Embryonic facial prominence (tissue), 1 donor: Measurements from ENCODE around the gene IL1RAPL1.
"Not testable (repeated sequence)": the region's sequence is repeated elsewhere in the genome, so short reads cannot be mapped to it uniquely, and the experiment has no call there.

Experiments
- DNase-seq: peaks from one replicate; pipeline ENCODE4 v3.0.0-alpha.2; 2016; ENCODE audit errors: extremely low spot score

The IL1RAPL1 gene

DNA sequence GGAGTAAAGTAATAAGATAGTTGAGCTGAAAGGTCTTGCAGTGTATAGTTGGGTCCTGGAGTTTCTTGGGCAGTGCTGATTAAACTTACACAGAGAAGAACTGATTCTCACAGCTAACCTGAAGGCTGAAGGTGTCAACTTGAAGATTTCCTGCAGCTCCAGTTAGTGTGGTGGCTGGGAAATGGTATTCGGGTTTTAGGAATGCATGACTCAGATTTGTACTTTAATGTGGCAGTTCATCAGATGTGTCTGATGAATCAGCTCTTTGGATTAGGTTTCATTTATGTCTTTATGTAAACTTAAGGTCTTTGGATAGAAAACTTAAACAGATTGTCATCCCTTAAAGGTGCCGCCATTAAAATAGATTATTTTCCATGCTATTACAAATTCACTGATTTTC is 200.0 kb downstream of the IL1RAPL1 start:
- no peak for DNase-seq

DNA sequence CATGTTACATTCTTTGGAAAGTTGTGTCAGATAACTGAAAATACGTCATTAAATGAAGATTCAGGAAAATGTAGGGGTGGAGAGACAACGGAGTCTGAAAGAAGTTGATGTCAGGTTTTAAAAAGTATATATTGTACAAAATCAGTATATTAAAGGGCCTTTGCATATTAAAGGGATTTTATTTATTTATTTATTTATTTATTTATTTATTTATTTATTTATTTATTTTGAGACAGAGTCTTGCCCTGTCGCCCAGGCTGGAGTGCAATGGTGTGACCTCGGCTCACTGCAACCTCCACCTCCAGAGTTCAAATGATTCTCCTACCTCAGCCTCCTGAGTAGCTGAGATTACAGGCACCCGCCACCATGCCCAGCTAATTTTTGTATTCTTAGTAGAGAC is 213.4 kb downstream of the IL1RAPL1 start:
- not testable (repeated sequence) for DNase-seq

DNA sequence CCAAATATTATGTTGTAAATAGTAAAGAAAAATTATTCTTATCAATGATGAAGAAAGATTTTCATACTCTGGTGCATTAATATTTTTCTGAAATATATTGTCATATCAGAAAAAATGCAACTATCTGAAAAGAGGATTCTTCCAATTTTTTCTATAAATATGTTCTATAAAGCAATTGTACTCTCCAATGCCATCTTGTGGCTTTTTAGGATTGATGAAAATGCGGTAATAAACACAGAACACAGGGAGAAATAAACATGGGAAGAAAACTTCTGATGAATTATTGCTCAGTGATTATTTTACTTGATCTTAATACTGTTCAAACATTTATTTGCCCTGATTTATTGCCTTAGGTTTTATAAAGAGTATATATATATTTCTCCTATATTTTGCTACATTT is 215.4 kb downstream of the IL1RAPL1 start:
- no peak for DNase-seq

DNA sequence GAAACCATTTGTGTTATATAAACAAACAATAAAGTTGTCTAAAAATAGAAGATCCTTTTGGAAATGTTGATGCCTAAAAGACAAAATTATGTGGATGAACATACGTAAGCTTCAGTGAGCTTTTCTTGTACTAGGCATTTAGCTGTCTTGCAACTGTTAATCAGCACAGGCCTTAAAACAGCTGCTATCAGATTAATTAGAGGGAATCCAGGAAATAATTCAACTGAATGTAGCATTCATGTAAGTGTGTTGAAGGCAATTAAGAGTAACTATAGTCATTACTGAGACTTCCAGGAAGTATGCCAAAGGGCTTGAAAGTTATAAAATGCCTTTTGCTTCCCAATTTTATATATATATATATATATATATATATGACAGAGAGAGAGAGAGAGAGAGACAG is 248.7 kb downstream of the IL1RAPL1 start:
- DNase-seq, result no peak

DNA sequence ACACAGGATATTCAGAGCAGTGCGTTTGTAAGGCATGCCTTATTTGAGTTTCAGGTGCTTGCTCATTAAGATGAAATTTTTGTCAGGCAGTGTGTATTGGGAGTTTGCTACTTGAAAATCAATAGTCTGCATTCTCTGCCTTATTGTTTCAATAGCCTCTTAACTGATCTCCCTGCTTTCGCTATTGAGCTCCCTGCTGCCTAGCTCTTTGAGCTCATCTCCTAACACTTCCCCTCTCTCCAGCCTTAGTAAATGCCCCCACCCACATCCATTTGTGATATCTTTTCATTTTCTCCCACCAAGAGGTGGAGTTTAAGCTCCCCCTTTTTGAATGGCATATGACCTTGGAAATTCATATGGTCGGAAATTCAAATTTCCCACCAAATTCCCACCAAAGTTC is 256.6 kb downstream of the IL1RAPL1 start:
- DNase-seq, result no peak

DNA sequence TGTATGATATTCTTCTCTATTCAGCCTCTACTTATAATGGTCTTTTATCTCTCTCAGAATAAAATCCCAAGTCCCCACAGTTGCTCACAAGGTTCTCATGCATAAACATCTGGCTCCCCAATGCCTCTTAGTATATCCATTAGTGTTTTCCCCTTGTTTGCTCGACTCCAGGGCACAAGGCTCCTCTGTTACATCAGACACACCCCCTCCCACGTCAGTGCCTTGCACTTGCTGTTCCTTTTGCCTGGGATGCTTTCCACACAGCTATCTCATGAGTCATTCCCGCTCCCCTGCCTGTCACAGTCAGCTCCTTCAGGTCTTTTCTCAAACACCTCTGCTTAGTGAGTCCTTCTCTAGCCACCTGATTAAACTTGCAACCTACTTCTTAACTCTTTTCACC is 260.2 kb downstream of the IL1RAPL1 start:
- no peak for DNase-seq

DNA sequence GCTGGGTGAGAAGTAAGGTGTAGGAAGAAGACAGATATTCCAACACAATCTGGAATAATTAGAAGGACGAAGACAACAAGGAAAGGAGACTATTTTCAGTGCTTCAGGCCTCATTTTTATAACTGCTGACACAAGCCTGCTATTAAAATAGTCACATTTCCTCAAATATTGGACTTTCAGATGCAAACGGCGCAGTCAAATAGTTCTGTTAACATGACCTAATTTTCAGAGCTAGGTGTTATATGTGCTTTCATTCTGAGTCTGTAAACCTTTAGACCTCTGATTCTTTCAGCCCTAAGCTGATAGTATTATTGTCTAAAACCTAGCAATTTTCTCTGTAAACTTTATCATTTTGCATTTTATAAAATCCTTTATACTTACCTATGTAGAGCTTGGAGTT is 261.5 kb downstream of the IL1RAPL1 start:
- no peak for DNase-seq

DNA sequence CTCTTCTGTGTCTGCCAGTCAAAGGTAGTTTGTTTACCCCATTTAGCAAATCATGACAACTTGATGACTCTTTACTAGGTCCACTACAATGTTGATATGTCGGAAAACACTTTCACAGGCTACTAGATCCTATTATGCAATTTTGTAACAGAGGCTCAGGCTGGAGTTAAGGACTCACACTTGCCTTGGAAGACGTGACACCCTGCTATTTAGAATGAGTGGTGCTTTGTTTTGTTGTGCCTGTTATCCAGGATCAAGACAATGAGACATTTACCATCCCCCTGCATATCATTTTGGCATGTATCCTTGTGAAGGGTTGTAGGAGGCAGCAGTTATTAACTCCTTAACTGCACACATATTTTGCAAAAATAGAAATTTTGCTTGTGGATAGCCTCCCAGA is 263.7 kb downstream of the IL1RAPL1 start:
- no peak for DNase-seq

DNA sequence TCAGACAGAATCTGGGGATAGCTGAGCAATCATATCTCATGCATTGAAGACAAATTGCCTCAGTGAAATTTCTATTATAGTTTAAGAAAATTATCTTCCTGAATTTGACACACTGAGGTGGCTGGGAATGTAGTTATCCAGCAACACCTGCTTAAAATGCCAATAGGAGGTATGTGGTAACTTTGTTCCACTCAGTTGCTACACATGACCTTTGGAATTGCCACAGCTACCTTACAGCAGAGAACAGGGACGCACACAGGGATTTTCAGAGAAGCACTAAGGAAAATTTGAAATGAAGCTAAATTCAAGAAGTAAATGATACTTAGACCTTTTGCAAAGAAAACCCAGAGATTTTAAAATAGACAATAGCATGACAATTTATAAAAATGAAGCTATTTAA is 264.6 kb downstream of the IL1RAPL1 start:
- DNase-seq, result no peak

DNA sequence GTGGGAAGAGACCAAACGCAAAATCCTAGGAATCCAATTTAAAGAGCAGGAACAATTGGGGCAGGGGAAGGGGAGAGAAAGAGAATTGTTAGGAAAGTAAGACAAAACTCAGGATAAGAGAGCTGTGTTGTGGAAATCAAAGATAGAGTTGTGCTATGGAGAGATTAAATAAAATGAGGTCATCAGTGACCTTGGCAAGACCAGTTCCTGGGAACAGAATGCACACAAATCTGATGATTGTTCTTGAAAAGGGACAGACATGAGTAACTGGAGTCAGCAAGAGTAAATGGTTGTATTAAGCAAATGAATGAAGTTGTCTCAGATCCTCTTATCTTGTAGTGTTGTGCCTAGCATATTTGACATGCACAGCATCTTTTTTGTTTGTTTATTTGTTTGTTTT is 267.4 kb downstream of the IL1RAPL1 start:
- DNase-seq, result no peak

DNA sequence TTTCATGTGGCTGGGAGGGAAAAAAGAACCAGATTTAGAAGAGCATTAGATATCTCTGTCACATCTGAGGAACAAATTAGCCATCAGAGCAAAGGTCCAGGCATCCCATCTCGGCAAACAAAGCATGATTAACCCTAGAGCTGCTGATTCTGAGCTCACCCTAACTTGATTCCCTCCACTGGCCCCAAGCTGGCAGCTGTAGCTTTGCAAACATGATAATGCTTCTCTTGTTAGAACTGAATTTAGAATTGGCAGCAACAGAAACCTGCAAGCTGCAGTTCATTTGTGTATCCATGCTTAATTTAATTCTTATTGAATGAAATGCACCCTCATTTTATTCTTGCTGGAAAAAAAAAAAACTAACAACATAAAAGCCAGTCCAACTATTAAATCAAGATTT is 289.2 kb downstream of the IL1RAPL1 start:
- DNase-seq, result no peak

DNA sequence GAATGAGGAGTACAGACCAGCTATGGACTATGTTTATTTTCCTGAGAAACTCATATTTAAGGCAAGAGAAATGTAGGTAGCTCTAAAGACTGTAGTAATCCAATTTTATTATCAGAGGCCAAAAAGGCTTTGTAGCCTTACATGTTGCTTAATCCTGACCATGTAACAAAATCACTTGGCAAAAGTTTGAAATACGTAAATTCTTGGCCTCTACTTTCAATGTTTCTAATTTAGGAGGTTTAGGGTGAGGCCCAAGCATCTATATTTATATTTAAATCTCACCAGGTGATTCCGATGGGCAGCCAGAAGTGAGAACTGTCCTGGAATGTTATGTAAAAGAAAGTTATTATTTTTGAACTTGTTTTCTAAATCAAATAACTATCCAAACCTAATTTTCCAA is 289.7 kb downstream of the IL1RAPL1 start:
- DNase-seq, result no peak

DNA sequence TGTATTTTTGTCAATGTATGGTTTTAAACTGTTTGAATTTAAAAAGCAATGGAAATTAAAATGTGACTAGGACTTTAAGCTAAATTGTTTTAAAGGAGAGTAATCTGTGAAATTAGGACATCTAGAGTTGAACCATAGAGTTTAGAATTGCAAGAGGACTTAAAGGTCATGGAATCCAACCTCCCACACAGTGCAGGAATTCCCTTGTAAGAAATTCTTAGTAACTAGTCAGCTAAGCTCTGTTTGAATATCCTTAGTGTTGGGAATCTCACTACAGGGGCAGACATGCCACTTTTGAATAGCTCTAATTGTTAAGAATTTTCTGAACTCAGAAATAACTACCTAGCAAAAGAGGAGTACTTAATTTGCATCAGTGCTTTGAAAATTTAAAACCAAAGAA is 292.9 kb downstream of the IL1RAPL1 start:
- DNase-seq, result no peak

DNA sequence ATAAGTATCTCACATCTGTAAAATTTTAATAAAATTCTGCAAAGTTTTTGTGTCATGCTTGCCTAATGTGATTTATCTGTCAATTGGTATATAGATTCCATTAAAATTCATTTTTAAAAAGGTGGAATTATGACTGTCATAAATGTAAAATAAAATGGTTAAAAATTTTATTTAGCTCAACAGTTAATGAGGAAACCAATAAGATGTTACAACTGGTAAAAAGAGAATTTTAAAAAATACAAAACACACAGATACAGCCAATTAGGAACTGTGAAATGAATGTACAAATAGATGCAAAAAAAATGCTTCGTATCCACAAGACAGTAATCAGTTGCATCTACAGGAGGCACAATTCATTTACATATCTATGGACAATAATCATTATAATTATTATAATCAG is 297.6 kb downstream of the IL1RAPL1 start:
- DNase-seq, result no peak

DNA sequence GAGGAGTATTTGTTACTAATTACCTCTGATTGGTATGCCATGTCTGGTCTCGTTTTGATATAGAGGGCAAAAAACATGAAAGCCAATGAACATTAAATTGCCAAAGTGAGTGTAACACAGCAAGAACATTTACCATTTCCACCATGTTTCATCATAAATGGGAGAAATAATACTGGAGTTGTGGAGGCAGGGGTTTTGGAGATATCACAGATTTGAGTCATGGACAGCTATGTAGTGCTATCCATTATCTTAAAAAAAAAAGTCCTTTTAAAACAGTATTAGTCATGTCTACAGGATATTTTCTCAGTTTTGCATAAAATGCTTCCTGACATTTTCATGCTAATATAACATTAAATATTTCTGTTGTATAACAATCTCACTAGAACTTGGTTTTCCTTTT is 301.2 kb downstream of the IL1RAPL1 start:
- no peak for DNase-seq

DNA sequence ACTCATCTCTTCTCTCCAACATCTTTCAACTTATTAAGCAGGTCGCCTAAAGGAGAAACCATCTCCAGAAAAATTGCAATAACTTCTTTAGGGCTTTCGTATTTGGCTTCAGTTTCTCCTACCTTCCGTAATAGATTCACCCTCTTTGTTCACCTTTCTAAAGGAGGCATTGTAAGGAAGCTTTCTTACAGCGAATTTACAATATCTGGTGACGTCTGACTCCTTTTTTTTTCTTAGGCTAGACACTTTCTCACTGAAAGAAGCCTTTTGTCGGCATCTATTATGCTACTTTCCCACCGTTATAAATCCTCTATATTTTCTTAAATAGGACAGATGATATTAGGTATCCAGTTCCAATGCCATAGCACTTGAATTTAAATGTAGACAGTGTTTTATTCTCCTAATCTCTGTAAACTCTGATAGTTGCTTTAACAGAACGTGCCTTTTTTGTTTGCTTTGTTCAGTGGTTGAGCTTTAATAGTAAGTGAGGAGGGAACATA is 302.4 kb downstream of the IL1RAPL1 start:
- no peak for DNase-seq

DNA sequence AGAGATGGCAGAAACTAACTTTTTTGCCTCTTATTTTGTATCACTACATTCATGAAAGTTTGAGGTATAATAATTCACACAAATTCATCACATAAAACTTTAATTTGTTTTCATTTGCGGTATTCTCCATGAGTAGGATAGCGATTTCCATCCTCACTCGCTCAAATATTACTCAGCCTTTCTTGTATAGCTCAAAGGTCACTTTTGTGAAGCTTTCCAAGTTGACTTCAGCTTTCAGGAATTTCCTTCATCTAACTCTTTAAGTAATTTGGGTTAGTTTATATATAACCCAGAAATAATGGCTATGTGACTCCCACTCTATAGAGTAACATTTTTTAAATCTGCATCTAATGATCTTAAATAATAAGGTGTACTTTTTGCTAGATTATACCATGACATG is 314.4 kb downstream of the IL1RAPL1 start:
- DNase-seq, result no peak

DNA sequence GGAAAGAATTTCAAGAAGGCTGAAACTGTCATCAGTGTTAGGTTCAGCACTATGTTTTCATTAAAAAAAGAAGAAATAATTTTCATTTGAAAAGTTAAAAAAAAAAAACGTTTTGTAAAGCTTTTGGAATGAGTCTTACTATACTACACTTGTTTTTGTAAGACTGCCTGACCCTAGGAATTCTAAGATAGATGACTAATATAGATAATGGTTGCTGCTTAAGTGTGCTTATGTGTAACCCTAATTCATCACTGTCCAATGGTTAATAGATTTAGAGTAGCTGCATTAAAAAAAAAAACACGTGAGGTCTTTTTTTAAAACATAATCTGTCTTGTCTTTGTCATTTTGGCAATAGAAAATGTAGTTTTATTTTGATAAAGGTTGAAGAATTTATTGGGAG is 323.2 kb downstream of the IL1RAPL1 start:
- DNase-seq, result no peak

DNA sequence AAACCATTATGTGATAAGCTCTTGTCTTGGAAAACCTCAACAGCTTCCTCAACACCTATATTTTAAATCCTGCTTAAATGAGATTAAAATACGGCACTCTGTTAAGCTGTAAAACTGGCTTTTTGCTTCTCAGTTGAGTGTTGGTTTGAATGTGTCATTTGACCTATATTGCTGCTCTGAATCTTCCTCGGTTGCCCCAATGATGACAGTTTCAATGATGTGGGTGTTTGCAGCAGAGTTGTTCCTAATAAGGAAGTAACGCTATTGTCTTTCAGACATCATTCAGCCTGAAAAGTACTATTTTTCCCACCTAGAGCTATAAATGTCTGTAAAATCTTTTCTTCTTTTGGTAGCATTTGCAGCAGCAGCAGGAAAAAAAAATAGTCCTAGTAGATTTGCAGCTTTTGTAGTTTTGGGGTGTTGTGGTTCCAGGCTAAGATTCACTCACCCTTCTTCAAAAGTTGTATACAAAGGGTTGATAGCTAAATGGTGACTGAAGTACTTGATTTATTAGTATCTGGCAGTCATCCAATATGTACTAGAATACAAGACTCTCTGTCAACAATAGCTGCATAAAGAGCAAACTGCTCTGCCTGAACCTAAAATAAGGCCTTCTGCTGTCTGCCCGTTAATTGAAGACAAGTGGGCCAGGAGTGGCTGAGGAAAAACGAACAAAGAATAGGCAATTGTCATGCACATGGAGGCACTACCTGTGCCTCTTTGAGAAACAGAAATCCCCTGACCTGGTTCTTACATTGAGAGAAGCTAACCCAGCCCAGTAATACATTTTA is 333.1 kb downstream of the IL1RAPL1 start:
- no peak for DNase-seq

DNA sequence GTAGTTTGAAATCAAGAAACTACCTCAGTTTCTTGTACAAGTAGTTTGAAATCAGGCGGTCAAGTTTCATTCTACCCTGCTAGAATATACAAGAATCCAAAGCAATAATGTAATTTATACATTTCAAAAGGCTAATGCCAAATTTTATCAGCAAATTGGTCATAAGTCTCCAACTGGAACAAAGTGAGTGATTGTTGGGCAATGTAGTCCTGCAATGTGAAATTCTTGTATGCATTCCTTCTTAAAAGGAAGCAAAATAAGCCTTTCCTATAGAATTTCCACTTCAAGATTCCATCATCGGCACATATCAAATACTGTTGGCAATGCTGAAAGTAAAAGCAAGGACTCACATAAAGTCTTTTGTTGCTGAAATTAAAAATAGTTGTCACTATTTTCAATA is 334.9 kb downstream of the IL1RAPL1 start:
- DNase-seq, result no peak

DNA sequence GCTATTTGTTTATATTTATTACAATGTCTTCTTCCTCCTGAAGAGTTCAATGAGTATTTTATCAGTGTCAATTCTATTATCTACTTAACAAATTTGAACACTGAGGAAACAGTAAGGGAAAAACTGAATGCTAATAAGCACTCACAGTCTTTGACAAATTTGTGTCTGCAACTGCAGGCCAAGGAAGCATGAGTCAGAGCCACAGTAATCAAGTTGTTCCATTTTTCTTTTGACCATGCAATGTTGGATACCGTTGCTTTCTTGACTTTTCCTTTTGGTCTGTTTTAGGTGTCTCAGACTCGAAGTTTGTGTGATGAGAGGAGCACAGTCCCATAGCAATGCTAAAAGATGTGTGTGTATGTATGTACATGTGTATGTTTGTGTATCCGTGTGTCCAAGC is 359.6 kb downstream of the IL1RAPL1 start:
- DNase-seq, result no peak

DNA sequence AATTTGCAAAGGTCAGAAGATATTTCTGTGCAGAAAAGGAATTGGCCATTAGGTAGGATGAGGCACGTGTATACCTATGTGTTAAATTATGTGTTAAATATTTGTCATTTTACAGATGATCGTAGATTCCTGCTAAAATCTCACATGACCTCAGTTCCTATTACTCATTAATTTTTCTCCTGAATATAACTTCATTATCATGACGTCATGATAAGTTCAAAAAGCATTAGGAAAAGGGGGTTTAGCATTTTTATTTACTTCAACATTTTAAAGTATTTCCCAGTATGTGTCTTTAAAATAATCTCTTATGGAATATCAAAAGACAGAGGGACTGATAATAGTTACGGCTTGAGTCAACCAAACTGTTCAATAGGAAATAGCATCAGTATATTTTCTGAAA is 372.8 kb downstream of the IL1RAPL1 start:
- DNase-seq, result no peak

DNA sequence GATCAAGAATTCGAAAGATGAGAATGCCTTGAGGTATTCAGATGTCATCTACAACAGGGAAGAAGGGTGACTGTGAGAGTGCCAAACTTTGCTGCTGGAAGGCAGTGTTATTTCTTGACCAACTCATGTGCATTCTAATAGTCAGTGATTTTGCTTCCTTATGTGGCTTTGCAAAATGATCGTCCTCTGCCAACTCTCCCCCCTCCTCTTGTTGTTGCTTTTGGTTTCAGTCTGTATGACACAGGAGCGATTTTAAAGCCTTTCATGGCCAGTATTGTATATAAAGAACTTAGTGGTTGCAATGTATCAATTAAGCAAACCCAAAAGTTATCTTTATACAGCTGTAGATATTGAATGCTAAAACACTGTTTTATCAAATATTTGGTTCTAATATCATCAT is 379.1 kb downstream of the IL1RAPL1 start:
- no peak for DNase-seq

DNA sequence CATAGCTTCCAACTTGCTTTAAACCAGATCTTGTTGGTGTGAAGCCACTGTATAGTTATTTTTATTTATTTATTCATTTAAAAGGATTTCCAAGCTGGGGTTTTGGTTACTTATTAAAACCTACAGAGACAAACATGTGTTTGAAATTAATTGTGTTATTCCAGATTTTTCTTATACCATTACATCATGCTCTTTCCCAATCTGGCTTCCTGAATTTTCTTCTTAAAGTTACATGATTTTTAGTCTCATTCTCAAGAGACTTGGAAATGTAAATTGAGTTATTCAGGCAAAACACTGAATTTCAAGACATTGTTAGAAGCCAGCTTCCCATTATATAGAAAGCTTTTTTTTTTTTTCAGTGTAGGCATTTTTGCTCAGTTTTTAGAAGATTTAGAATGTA is 381.9 kb downstream of the IL1RAPL1 start:
- no peak for DNase-seq
